GM21515 (cell line): Measurements from ENCODE around the gene CCL4.
"Not testable (repeated sequence)": the region's sequence is repeated elsewhere in the genome, so short reads cannot be mapped to it uniquely, and the experiment has no call there.

Experiments
- ATAC-seq: cut with Tn5 transposase; IDR thresholded peaks from one replicate; pipeline ENCODE4 v1.9.1; 2021; ENCODE audit not compliant: unreplicated experiment

Gene CCL4

GRCh38 chr17:36087897-36088572, 15.6 kb upstream of the CCL4 start:
- ATAC-seq: not testable (repeated sequence)

- ATAC-seq: no peak
These were observed 14.8 kb upstream of the CCL4 start for GRCh38 chr17:36088670-36089338.

- no peak for ATAC-seq
These were observed 14.2 kb upstream of the CCL4 start for GRCh38 chr17:36089339-36089865.

- peak; percentile 67 for ATAC-seq
These were observed 13.5 kb upstream of the CCL4 start, which contains the start of gene CCL3 for GRCh38 chr17:36089888-36090836. CCL3 (minus strand) TSS chr17:36090143; CDS start chr17:36090058, 85 bp downstream.

- ATAC-seq: no peak
These were observed 11.4 kb upstream of the CCL4 start for GRCh38 chr17:36092230-36092629.

GRCh38 chr17:36092715-36093114, 10.9 kb upstream of the CCL4 start:
- not testable (repeated sequence) for ATAC-seq

- no peak for ATAC-seq
These were observed 9.4 kb upstream of the CCL4 start for GRCh38 chr17:36094232-36094631.

GRCh38 chr17:36094746-36095145, 8.9 kb upstream of the CCL4 start:
- no peak for ATAC-seq

- no peak for ATAC-seq
These were observed 7.6 kb upstream of the CCL4 start for GRCh38 chr17:36095992-36096391.

GRCh38 chr17:36099004-36099403, 4.6 kb upstream of the CCL4 start:
- ATAC-seq: not testable (repeated sequence)

GRCh38 chr17:36104246-36104645, 619 bp downstream of the CCL4 start:
- ATAC-seq: not testable (repeated sequence)

GRCh38 chr17:36104701-36105181, 1.1 kb downstream of the CCL4 start:
- no peak for ATAC-seq

- no peak for ATAC-seq
These were observed 2.3 kb downstream of the CCL4 start for GRCh38 chr17:36105781-36106492.

GRCh38 chr17:36106493-36106835, 2.8 kb downstream of the CCL4 start:
- ATAC-seq: no peak

GRCh38 chr17:36107660-36108059, 4.0 kb downstream of the CCL4 start:
- no peak for ATAC-seq

- not testable (repeated sequence) for ATAC-seq
These were observed 4.6 kb downstream of the CCL4 start for GRCh38 chr17:36108265-36108664.

- no peak for ATAC-seq
These were observed 7.5 kb downstream of the CCL4 start for GRCh38 chr17:36111068-36111490.

GRCh38 chr17:36112572-36112971, 8.9 kb downstream of the CCL4 start:
- ATAC-seq: no peak

GRCh38 chr17:36113131-36113530, 9.5 kb downstream of the CCL4 start:
- ATAC-seq: not testable (repeated sequence)

- not testable (repeated sequence) for ATAC-seq
These were observed 11.5 kb downstream of the CCL4 start for GRCh38 chr17:36114971-36115648.
